K562 (cell line): Measurements from ENCODE around the gene AMBRA1. TPM values are rescaled to one million over a fixed set of nuclear protein-coding genes. Genes with fewer than 3 reads are reported as not detected.

Source experiments
- ATAC-seq: fragments of 200-7000 bp; cut with Tn5 transposase; 3 replicates; pipeline ENCODE4 v1.9.1; 2020; ENCODE audit warnings: moderate library complexity
- BruUV-seq: library from RNA; stranded (reverse); fragments of 400-500 nt; replicated peaks from 2 replicates; lab custom pipeline; 2021; lab: Mats Ljungman, UMichigan
- CTCF ChIA-PET: fragments of 300-600 bp; formaldehyde crosslinking; extraction: SDS; loops from one replicate; lab custom pipeline; 2021; ENCODE audit warnings: low intra/inter-chr PET ratio; lab: Yijun Ruan, JAX
- POLR2A ChIA-PET: fragments of 300-600, 350-650 bp; sonication (Branson Sonifier 250); formaldehyde crosslinking; extraction: SDS; loops from one replicate; lab custom pipeline; 2021; ENCODE audit warnings: antibody characterized with exemption, inconsistent platforms; lab: Yijun Ruan, JAX
- DNase-seq, 4 experiments: peaks; one replicate each; pipeline versions ENCODE4 v3.0.0 to v3.0.0-alpha.2; 2011 to 2018; ENCODE audit warnings: low spot score in 3 of 4, mixed read lengths in 3 of 4; ENCODE audit errors: extremely low read depth in 1 of 4
- FAIRE-seq: peaks from 2 replicates; lab custom pipeline; 2011; peaks lifted over from hg19 to GRCh38; lab: Jason Lieb, UNC
- H2AFZ ChIP-seq: 2 replicates; pipeline ENCODE4 v1.6.0; 2011; ENCODE audit warnings: low read depth, low read length, control low read depth, inconsistent platforms
- H3K27ac ChIP-seq: fragments of 200-600 bp; 3 replicates; pipeline ENCODE4 v1.8.0; 2011; ENCODE audit warnings: low read depth, mild to moderate bottlenecking, control low read depth, inconsistent platforms, low read length, moderate library complexity, mixed read lengths; ENCODE audit errors: extremely low read depth
- H3K27me3 ChIP-seq, 2 experiments: fragments of 300-600 bp in 1 of 2; 2 replicates in 1 of 2; 3 replicates in 1 of 2; pipeline versions ENCODE4 v1.6.0 to v1.8.0; 2011; ENCODE audit warnings: inconsistent platforms in 2 of 2, low read length in 2 of 2, mild to moderate bottlenecking in 1 of 2, mixed read lengths in 1 of 2, moderate library complexity in 1 of 2; ENCODE audit not compliant: control insufficient read depth in 2 of 2, insufficient read depth in 2 of 2
- H3K36me3 ChIP-seq: fragments of 300-600 bp; 3 replicates; pipeline ENCODE4 v1.8.0; 2011; ENCODE audit warnings: mild to moderate bottlenecking, low read length, inconsistent platforms; ENCODE audit not compliant: control insufficient read depth, insufficient read depth
- H3K4me1 ChIP-seq, 2 experiments: fragments of 200-600 bp in 1 of 2; replicated peaks in 1 of 2; 2 replicates in 1 of 2; 3 replicates in 1 of 2; pipeline versions ENCODE4 v1.5.1 to v1.8.0; 2011; ENCODE audit warnings: inconsistent platforms in 2 of 2, low read length in 2 of 2, mild to moderate bottlenecking in 1 of 2, mixed read lengths in 1 of 2, moderate library complexity in 1 of 2; ENCODE audit not compliant: control insufficient read depth in 2 of 2, insufficient read depth in 2 of 2
- H3K4me2 ChIP-seq: 2 replicates; pipeline ENCODE4 v1.6.1; 2011; ENCODE audit warnings: low read length, control low read depth, inconsistent platforms, mixed read lengths; ENCODE audit not compliant: insufficient read depth
- H3K4me3 ChIP-seq: fragments of 200-600 bp; sonication (generic), shearing (Covaris generic); 2 replicates; pipeline ENCODE4 v1.5.1; 2016; ENCODE audit warnings: control low read depth, inconsistent platforms
- H3K79me2 ChIP-seq: fragments of 200-600 bp; 3 replicates; pipeline ENCODE4 v1.8.0; 2011; ENCODE audit warnings: low read length, inconsistent platforms; ENCODE audit not compliant: control insufficient read depth, insufficient read depth
- H3K9ac ChIP-seq, 2 experiments: 2 replicates each; pipeline versions ENCODE4 v1.6.0 to v1.6.1; 2011; ENCODE audit warnings: low read depth in 2 of 2, low read length in 2 of 2, control low read depth in 1 of 2, inconsistent platforms in 1 of 2, mild to moderate bottlenecking in 1 of 2, mixed read lengths in 1 of 2; ENCODE audit not compliant: insufficient read depth in 1 of 2
- H3K9me1 ChIP-seq: one replicate; pipeline ENCODE4 v1.6.0; 2011; ENCODE audit warnings: inconsistent platforms, mild to moderate bottlenecking, low read length, moderate library complexity; ENCODE audit not compliant: control insufficient read depth, insufficient read depth
- H3K9me3 ChIP-seq: replicated peaks from 2 replicates; pipeline ENCODE4 v1.5.1; 2011; ENCODE audit warnings: low read depth, low read length, inconsistent platforms; ENCODE audit not compliant: control insufficient read depth, insufficient read depth
- H4K20me1 ChIP-seq: replicated peaks from 2 replicates; pipeline ENCODE4 v1.6.1; 2011; ENCODE audit warnings: low read length, inconsistent platforms, mixed read lengths; ENCODE audit not compliant: control insufficient read depth, insufficient read depth
- DPF2 ChIP-seq: fragments of 450-650 bp; IDR thresholded peaks from 2 replicates; pipeline ENCODE4 v1.6.1; 2016
- ETS1 ChIP-seq: conservative IDR thresholded peaks from 2 replicates; pipeline ENCODE4 v1.6.1; 2011; ENCODE audit warnings: low read depth, mild to moderate bottlenecking, low read length; ENCODE audit not compliant: control insufficient read depth
- MITF ChIP-seq: IDR thresholded peaks from 2 replicates; pipeline ENCODE4 v1.6.1; 2014; ENCODE audit warnings: antibody characterized with exemption
- POLR2G ChIP-seq: fragments of 200-400 bp; formaldehyde crosslinking; IDR thresholded peaks from 2 replicates; pipeline ENCODE4 v1.6.1; 2017; ENCODE audit warnings: low read depth, mild to moderate bottlenecking, antibody characterized with exemption, low read length, moderate library complexity
- PTTG1 ChIP-seq: fragments of 450-650 bp; IDR thresholded peaks from 2 replicates; pipeline ENCODE4 v1.6.1; 2016; ENCODE audit warnings: low read depth, mild to moderate bottlenecking, missing genetic modification characterization, missing compliant biosample characterization
- ZNF280A ChIP-seq: fragments of 450-650 bp; IDR thresholded peaks from 2 replicates; pipeline ENCODE4 v1.6.1; 2018; ENCODE audit warnings: mild to moderate bottlenecking, low read depth; ENCODE audit not compliant: partially characterized antibody
- WGBS: fragments of 100-300 bp; shearing (Covaris generic); methylation state at CpG from one replicate; pipeline ENCODE4 v1.1.6; 2016; ENCODE audit warnings: low coverage, mixed read lengths; ENCODE audit not compliant: insufficient coverage; ENCODE audit errors: missing lambda C conversion rate; 5-methylcytosine and 5-hydroxymethylcytosine counted together
- in situ Hi-C: fragments of 300-500 bp; cut with MboI; formaldehyde crosslinking; loops from 4 replicates; pipeline ENCODE4 v1.15.0; 2018; ENCODE audit warnings: inconsistent platforms, mixed read lengths
- intact Hi-C: fragments of 100-400 bp; cut with micrococcal nuclease; formaldehyde crosslinking; loops from 2 replicates; pipeline ENCODE4 v1.14.2; 2022
- polyA plus RNA-seq, 8 experiments: library from polyadenylated mRNA; depleted of rRNA in 4 of 8; stranded (reverse) in 5 of 8; unstranded in 3 of 8; fragments of >200 nt; fragmentation: Nextera tagmentation in 2 of 8; fragmentation: Illumina TruSeq in 1 of 8; extraction: Ambion mirVana in 2 of 8; extraction: Trizol in 1 of 8; gene quantifications; 2 replicates each; pipeline versions ENCODE4 v1.2.1 to v1.2.3, GENCODE V29; 2011 to 2014; ENCODE audit warnings: inconsistent platforms in 1 of 8, missing spikeins in 1 of 8
- total RNA-seq, 7 experiments: library from RNA; depleted of rRNA in 6 of 7; stranded (reverse); fragments of >200 nt in 6 of 7; fragmentation: Illumina TruSeq in 2 of 7; extraction: Trizol in 2 of 7; gene quantifications; 2 replicates each; pipeline versions ENCODE4 v1.2.1 to v1.2.3, GENCODE V29; 2011 to 2021; ENCODE audit warnings: low replicate concordance in 1 of 7
- TF ChIP-seq, protein P1 (sequence below): fragments of 450-650 bp; formaldehyde crosslinking; IDR thresholded peaks from 2 replicates; pipeline ENCODE4 v1.4.0; 2022; ENCODE audit warnings: missing genetic modification characterization

Gene AMBRA1
- total and polyA plus RNA-seq, 9 of the 15 experiments (the other 6 are each of a cell fraction or from before 2014, with no cell fraction given), result 0.15 to 24.5 (median 13.0) TPM

DNA sequence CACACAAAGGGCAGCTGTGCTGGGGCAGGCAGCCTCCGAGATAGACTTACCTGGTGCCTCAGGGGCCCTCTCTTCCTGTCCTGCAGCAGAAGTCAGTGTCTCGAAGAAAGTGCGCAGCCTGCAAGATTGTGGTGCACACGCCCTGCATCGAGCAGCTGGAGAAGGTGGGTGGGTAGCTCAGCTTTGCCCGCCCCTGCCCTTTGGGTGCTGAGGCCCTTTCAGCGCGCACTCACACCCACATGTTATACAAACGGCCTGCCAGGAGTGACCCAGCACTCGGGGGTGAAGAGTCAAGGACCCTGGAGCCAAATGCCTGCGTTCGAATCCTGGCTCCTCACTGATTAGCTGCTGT lies 225.9 kb downstream of the AMBRA1 start:
- no peak for FAIRE-seq
- ATAC-seq, result no peak
- Histone ChIP-seq H3K4me2 (no peak overlapping the region), H3K79me2 (peaks cover 13% of the 10 kb centered on the region), H3K9ac (no peak overlapping the region), H2AFZ (no peak overlapping the region), H3K36me3 (peaks cover 73% of the 10 kb centered on the region; the same call in 2 of the 3 replicates), H4K20me1 (no peaks in the 10 kb centered on the region; the same call in none of the 2 replicates), H3K9me3 (no peaks in the 10 kb centered on the region), H3K4me1 (peaks cover 7 to 48% of the 10 kb centered on the region in 2 experiments), H3K27me3 (no peaks in the 10 kb centered on the region), H3K27ac (no peak overlapping the region; the same call in 2 of the 3 replicates), H3K4me3 (no peak overlapping the region), H3K9me1 (peaks cover 3% of the 10 kb centered on the region)
- DNase-seq, result no peak
- intact Hi-C loops, result loop anchor here (1.0 to 5.0 kb wide), 3 partner anchors 16 to 121 kb away; no protein-coding TSS in a partner anchor
- 0 out of 2 replicates have a peak, but pooled peaks have one; percentile 10 for TF ChIP-seq POLR2G
- no peak for TF ChIP-seq DPF2
- in situ Hi-C loops, result no loop called here
- WGBS, result 83% methylated on average over 12 of the region's 12 CpGs
- POLR2A ChIA-PET, result no interaction called here
- CTCF ChIA-PET, result interaction anchor here (1.5 kb wide), 1 partner anchor 16 kb away, joined by 5 read pairs; no protein-coding TSS in a partner anchor
- no TSS peak for BruUV-seq

- Histone ChIP-seq H2AFZ (no peak overlapping the region), H3K9ac (peak overlapping the region in 1 of 2 experiments; percentile 87; a peak in 2 of 4 replicates), H3K4me1 (peaks cover 12 to 53% of the 10 kb centered on the region in 2 experiments), H3K27me3 (no peaks in the 10 kb centered on the region), H3K79me2 (peaks cover 18% of the 10 kb centered on the region), H3K4me2 (no peak overlapping the region; the same call in 1 of the 2 replicates), H3K4me3 (no peak overlapping the region), H3K27ac (peak overlapping the region; percentile 45; the same call in 2 of the 3 replicates), H3K9me1 (peaks cover 3% of the 10 kb centered on the region), H3K36me3 (peaks cover 73% of the 10 kb centered on the region; the same call in 2 of the 3 replicates), H4K20me1 (no peaks in the 10 kb centered on the region; the same call in none of the 2 replicates), H3K9me3 (no peaks in the 10 kb centered on the region)
- ChIA-PET POLR2A (interaction anchor here (0.6 kb wide), 1 partner anchor 54 kb away, joined by 5 read pairs; no protein-coding TSS in a partner anchor), CTCF (interaction anchor here (0.6 to 1.5 kb wide), 3 partner anchors 16 to 120 kb away, joined by 3 to 5 read pairs (median 3); no protein-coding TSS in a partner anchor)
- in situ Hi-C loops, result no loop called here
- peak; percentile 57 to 83 (median 64) for DNase-seq
- intact Hi-C loops, result loop anchor here (1.0 to 5.0 kb wide), 3 partner anchors 15 to 120 kb away; no protein-coding TSS in a partner anchor
- FAIRE-seq, result peak; percentile 89
- peak; percentile 86 for ATAC-seq
- BruUV-seq, result no TSS peak
- 39% methylated on average over 19 of the region's 32 CpGs for WGBS
- TF ChIP-seq MITF, result no peak
- no peak for TF ChIP-seq ETS1
- TF ChIP-seq, protein P1, sequence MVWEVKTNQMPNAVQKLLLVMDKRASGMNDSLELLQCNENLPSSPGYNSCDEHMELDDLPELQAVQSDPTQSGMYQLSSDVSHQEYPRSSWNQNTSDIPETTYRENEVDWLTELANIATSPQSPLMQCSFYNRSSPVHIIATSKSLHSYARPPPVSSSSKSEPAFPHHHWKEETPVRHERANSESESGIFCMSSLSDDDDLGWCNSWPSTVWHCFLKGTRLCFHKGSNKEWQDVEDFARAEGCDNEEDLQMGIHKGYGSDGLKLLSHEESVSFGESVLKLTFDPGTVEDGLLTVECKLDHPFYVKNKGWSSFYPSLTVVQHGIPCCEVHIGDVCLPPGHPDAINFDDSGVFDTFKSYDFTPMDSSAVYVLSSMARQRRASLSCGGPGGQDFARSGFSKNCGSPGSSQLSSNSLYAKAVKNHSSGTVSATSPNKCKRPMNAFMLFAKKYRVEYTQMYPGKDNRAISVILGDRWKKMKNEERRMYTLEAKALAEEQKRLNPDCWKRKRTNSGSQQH (CRISPR knock-in tag), result no peak
- no peak for TF ChIP-seq ZNF280A
- no peak for TF ChIP-seq PTTG1
Observed at GRCh38 chr11:46367244-46367915, 226.4 kb downstream of the AMBRA1 start.
